ENCODE data around the gene ATP2B1.

Gene ATP2B1

DNA sequence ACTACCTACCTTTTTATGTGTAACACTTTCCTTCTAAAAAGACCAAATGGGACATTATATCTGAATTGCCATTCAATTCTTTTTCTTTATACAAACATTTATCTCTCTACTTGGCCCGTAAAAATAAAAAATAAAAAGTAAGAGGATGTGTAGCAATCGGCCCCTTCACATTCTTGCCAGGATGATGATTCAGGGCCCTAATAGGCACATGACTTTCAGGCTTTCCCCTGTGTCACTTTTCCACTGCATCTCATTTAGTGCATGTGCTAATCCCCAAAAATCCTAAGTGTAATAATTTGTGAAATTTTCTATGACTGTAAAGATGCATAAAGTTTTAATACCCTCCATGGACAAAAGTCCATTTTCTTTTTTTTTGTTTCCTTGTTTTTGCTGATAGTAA, 23.0 kb upstream of the ATP2B1 start:
- no peak overlapping the region for H3K27ac ChIP-seq
- TF ChIP-seq, protein P1, sequence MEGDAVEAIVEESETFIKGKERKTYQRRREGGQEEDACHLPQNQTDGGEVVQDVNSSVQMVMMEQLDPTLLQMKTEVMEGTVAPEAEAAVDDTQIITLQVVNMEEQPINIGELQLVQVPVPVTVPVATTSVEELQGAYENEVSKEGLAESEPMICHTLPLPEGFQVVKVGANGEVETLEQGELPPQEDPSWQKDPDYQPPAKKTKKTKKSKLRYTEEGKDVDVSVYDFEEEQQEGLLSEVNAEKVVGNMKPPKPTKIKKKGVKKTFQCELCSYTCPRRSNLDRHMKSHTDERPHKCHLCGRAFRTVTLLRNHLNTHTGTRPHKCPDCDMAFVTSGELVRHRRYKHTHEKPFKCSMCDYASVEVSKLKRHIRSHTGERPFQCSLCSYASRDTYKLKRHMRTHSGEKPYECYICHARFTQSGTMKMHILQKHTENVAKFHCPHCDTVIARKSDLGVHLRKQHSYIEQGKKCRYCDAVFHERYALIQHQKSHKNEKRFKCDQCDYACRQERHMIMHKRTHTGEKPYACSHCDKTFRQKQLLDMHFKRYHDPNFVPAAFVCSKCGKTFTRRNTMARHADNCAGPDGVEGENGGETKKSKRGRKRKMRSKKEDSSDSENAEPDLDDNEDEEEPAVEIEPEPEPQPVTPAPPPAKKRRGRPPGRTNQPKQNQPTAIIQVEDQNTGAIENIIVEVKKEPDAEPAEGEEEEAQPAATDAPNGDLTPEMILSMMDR (conservative IDR thresholded peaks at IDR 0.05): no peak

DNA sequence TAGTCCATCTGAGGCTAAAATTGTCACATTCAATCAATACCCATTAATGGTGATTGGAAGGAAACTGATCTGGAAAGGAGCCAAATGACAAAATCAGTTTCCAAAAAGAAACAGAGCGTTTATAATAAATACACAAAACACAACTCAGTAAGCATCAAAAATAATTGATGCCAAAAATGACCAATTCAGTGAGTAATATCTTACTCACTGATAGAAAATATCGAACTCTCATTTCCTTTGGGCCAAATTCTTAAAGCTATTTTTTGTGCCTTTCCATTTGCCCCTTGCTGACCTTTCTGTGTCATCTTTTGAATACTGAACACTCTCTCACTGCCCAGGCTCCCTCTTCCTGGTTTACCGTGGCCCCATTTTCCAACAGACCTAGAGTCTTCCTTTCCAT, 22.5 kb upstream of the ATP2B1 start:
- H3K27ac ChIP-seq: no peak overlapping the region
- TF ChIP-seq, protein P1 (conservative IDR thresholded peaks at IDR 0.05): no peak

DNA sequence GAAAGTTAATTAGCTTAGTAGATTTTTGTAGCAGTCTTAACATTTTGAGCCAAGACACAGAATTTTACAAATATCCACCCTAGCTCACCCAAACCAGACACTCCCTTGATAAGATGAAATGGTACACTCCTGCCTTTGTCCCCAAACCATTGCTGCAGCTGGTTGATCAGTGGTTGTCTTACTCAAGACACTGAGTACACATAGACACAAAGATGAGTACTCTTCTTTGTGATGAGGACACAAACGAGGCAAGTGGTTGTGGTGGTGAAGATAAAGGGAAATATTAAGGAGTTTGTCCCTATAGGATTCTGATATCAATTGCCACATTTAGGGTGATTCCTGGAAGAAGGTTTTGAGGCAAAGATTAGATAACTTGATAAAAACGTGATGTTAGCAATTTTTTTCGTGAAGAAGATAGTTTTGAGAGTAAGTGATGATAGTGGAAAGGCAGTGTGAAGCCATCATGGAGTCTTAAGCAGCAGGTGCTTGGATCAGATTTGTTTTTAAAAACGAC, 21.4 kb upstream of the ATP2B1 start:
- TF ChIP-seq, protein P1 (conservative IDR thresholded peaks at IDR 0.05): no peak
- no peak overlapping the region for H3K27ac ChIP-seq

DNA sequence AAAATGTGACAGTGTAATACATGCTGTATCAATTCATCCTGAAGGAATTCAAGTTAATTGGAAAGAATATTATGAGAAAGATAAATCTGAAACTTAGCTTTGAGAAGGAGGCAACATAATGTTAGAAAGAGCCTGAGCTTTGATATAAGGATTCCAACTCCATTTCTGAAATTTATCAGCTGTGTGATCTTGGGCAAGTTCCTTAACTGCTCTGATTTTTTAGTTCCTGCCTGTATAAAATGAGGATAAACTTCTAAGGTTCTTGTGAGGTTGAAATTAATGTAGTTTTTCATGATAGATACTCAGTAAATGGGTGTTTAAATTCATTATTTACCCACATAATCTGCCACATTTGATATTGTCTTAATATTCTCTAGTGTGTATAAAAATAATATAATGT, 14.6 kb upstream of the ATP2B1 start:
- TF ChIP-seq, protein P1 (conservative IDR thresholded peaks at IDR 0.05): no peak
- H3K27ac ChIP-seq: no peak overlapping the region

DNA sequence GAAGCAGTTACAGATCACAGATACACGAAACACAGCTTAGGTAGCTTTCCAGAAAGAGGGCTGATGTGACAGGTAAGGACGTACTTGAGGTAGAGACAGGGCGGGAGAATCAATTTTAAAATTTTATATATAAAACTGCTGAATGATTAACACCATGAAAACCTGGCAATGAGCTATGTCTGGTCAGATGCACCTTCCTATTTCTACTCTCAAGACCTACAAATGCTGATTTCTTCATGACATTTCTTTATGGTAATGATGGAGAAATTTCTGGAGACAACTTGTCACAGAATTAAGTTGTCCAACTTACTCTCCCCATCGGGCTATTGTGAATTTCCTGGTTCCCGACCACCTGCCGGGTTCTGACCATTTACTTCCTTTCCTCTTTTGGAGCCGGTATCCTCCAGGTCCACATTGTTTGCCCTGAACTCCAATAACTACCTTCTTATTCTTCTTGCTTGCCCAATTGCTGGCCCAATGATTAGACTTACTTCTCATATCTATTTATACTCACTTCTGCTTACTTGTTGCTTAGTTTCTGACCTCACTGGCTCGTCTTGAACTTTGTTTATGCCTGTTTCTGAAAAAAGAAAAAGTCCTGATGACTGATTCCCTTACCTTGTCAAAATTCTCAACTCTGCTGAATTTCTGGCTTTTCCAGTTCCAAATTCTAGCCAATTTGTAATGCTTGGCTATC, 12.8 kb upstream of the ATP2B1 start:
- TF ChIP-seq, protein P1 (conservative IDR thresholded peaks at IDR 0.05): no peak
- H3K27ac ChIP-seq: no peak overlapping the region

DNA sequence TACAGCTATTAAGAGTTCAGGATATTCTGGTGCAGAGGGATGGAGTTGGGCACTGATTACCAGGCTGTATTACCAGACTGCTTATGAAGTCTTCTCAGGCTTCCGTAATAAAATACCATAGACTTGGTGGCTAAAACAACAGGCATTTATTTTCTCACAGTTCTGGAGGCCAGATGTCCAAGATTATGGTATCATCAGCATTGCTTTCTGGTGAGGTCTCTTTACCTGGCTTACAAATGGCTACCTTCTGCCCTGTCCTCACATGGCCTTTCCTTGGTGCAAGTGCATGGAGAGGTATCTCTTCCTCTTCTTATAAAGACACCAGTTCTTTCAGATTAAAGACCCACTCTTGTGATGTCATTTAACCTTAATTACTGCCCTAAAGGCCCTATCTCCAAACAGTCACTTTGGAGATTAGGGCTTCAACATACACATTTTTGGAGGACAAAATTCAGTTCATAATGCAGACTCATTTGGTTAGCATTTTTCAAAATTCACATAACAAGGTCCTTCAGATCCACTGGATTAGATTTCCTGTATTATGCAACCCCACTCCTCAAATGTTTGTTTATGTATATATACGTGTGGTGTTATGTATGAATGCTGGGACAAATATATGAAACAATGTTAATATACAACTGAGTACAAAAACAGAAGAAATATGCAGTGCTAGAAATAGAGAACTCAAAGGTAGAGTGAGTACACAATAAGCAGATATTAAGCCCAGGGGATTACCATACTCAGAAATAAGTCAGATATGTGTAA, 9.3 kb upstream of the ATP2B1 start:
- TF ChIP-seq, protein P1 (conservative IDR thresholded peaks at IDR 0.05): no peak
- H3K27ac ChIP-seq: no peak overlapping the region

DNA sequence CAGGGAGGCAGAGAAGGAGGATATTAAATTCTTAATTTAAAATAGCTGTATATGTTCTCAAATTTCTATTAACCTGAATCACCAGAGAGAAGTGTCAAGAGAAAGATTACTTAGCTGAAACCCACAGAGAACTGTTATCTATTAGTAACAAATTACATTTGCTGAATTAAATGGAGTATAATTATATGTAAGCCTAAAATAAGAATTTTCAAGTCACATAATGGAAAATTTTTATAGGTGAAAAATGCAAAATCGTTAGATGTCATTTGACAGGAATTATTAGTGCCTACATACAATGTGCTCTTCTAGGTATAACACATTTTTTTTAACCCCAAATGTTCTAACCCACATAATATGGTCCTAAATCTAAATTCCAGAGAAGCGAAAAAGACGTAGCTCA, 4.1 kb upstream of the ATP2B1 start:
- TF ChIP-seq, protein P1 (conservative IDR thresholded peaks at IDR 0.05): no peak
- H3K27ac ChIP-seq: no peak overlapping the region
